Epithelial cell of proximal tubule (primary cell): Measurements from ENCODE around the gene ARHGEF33. TPM values are rescaled to one million over a fixed set of nuclear protein-coding genes. Genes with fewer than 3 reads are reported as not detected.

Experiments
- DNase-seq: peaks from one replicate; pipeline ENCODE4 v3.0.0-alpha.2; 2011; ENCODE audit warnings: low read depth
- H3K4me3 ChIP-seq: 2 replicates; pipeline ENCODE4 v1.5.1; 2011; ENCODE audit warnings: low read depth, mild to moderate bottlenecking, low read length
- total RNA-seq: library from RNA; depleted of rRNA; stranded (reverse); fragments of >200 nt; gene quantifications from 2 replicates; pipeline ENCODE4 v1.2.3, GENCODE V29; 2015
- TF ChIP-seq, protein P1 (sequence below): conservative IDR thresholded peaks from 2 replicates; pipeline ENCODE4 v1.5.1; 2012; ENCODE audit warnings: low read depth, mild to moderate bottlenecking, low read length

Gene ARHGEF33
- total RNA-seq, 1 donor from 2014 or later: under 0.01 TPM

DNA sequence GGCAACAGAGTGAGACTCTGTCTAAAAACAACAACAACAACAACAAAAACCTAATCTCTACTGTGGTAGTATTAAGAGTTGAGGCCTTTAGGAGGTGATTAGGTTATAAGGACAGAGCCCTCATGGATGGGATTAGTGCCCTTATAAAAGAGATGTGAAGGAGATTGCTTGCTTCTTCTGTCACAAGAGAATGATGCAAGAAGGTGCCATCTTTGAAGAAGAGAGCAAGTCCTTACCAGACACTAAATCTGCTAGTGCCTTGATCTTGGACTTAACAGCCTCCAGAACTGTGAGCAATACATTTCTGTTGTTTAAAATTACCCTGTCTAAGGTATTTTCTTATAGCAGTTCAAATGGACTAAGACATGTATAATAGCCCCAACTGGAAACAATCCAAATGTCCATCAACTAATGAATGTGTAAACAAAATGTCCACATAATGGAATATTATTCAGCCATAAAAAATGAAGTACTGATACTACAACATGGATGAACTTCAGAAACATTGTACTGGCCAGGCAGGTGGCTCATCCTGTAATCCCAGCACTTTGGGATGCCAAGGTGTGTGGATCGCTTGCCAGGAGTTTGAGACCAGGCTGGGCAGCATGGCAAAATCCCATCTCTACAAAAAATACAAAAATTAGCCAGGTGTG lies 1.6 kb upstream of the ARHGEF33 start:
- H3K4me3 ChIP-seq: no peak overlapping the region
- TF ChIP-seq, protein P1, sequence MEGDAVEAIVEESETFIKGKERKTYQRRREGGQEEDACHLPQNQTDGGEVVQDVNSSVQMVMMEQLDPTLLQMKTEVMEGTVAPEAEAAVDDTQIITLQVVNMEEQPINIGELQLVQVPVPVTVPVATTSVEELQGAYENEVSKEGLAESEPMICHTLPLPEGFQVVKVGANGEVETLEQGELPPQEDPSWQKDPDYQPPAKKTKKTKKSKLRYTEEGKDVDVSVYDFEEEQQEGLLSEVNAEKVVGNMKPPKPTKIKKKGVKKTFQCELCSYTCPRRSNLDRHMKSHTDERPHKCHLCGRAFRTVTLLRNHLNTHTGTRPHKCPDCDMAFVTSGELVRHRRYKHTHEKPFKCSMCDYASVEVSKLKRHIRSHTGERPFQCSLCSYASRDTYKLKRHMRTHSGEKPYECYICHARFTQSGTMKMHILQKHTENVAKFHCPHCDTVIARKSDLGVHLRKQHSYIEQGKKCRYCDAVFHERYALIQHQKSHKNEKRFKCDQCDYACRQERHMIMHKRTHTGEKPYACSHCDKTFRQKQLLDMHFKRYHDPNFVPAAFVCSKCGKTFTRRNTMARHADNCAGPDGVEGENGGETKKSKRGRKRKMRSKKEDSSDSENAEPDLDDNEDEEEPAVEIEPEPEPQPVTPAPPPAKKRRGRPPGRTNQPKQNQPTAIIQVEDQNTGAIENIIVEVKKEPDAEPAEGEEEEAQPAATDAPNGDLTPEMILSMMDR: no peak
- DNase-seq: no peak

DNA sequence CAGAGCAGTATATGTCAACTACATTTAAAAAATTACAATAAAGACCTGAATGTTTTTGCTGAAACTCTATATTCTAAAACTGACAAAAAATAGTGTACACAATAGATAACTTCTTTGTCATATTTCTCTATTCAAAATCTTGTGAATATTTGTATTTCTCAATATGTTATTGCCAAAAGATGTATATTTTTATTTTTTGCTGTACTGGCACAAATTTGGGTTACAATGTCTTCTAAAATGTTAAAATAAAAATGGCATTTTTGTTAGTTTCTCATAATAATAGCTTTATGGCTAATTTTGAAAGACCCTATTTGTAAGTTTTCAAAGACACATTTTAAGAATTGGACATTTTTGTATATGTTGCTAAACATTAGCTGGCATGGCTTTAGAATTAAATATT lies 630 bp upstream of the ARHGEF33 start:
- no peak overlapping the region for H3K4me3 ChIP-seq
- TF ChIP-seq, protein P1: no peak

GRCh38 chr2:38892819-38893218 lies 3.1 kb downstream of the ARHGEF33 start:
- DNase-seq: no peak
- H3K4me3 ChIP-seq: no peak overlapping the region
- TF ChIP-seq, protein P1: no peak

More for the DNA sequence above, 630 bp upstream of the ARHGEF33 start:
- DNase-seq: no peak

- H3K4me3 ChIP-seq: no peak overlapping the region
- DNase-seq: no peak
- TF ChIP-seq, protein P1: no peak
Observed at GRCh38 chr2:38898256-38898655, 8.6 kb downstream of the ARHGEF33 start.

DNA sequence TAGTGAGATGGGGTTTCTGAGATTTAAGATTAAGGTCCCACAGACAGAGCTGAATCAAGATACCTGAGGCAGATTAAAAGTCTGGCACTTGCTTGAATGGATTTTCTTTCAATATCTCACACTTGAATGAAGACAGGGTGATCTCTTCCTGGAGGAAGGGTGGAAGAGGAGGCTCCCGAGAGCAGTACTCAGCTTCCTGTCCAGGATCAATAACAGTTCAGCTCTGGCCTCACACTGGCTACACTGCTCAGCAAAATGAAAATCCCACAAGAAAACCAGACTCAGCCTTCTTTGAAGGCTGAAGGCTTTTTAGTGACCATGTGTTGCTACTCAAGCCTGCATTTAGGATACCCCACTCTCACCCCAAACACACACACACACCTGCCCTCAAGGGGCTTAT lies 11.1 kb downstream of the ARHGEF33 start:
- TF ChIP-seq, protein P1: no peak
- DNase-seq: no peak
- H3K4me3 ChIP-seq: no peak overlapping the region

DNA sequence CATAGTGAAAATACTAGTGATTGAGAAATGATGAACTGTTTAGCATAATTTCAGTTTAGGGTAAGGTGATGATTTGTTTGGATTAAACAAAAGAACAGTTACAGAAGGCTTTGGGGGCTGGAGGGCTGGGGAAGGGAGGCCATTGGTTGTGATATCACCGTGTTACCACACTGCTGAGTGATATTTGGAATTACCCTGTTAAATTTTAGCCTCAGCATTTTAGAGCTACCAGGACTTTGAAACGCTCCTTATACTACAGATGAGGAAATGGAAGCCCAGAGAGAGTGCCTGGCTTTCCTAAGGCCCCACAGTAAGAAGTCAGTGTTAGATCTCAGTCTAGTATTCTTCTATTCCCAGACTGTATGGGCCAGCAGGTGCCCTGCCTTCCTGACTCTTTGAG lies 15.6 kb downstream of the ARHGEF33 start:
- H3K4me3 ChIP-seq: no peak overlapping the region
- TF ChIP-seq, protein P1: no peak
- no peak for DNase-seq

- no peak for DNase-seq
- no peak overlapping the region for H3K4me3 ChIP-seq
- TF ChIP-seq, protein P1: no peak
Observed at GRCh38 chr2:38907242-38907641, 17.6 kb downstream of the ARHGEF33 start.
